ENCODE measurements around the gene ARMH4. TPM values are rescaled to one million over a fixed set of nuclear protein-coding genes. Genes with fewer than 3 reads are reported as not detected.

The ARMH4 gene
- total and polyA plus RNA-seq, 2 experiments from 2014 or later, result 48.6 to 64.6 TPM

GRCh38 chr14:58119381-58119780, 32.6 kb downstream of the ARMH4 start:
- Histone ChIP-seq H3K4me3 (no peak overlapping the region), H3K27me3 (no peaks in the 10 kb centered on the region), H3K4me1 (ENCODE audit: low read depth) (peaks cover 3% of the 10 kb centered on the region), H3K9me3 (ENCODE audit: low read depth) (no peaks in the 10 kb centered on the region), H3K36me3 (peaks cover 7% of the 10 kb centered on the region), H3K27ac (no peak overlapping the region)
- TF ChIP-seq CTCF (IDR thresholded peaks at IDR 0.05; ENCODE audit: low read depth, low read length), result no peak
- no peak for DNase-seq (ENCODE audit: low read depth in 1 of 2, low spot score in 1 of 2)

GRCh38 chr14:58118097-58118815, 33.8 kb downstream of the ARMH4 start:
- no peak for TF ChIP-seq CTCF (IDR thresholded peaks at IDR 0.05; ENCODE audit: low read depth, low read length)
- Histone ChIP-seq H3K27me3 (no peaks in the 10 kb centered on the region), H3K9me3 (ENCODE audit: low read depth) (no peaks in the 10 kb centered on the region), H3K36me3 (peaks cover 7% of the 10 kb centered on the region), H3K4me3 (no peak overlapping the region), H3K4me1 (ENCODE audit: low read depth) (peaks cover 3% of the 10 kb centered on the region), H3K27ac (no peak overlapping the region)
- no peak for DNase-seq (ENCODE audit: low read depth in 1 of 2, low spot score in 1 of 2)

- Histone ChIP-seq H3K27me3 (no peaks in the 10 kb centered on the region), H3K4me3 (no peak overlapping the region), H3K27ac (no peak overlapping the region), H3K36me3 (no peaks in the 10 kb centered on the region), H3K4me1 (ENCODE audit: low read depth) (no peaks in the 10 kb centered on the region), H3K9me3 (ENCODE audit: low read depth) (no peaks in the 10 kb centered on the region)
- no peak for TF ChIP-seq CTCF (IDR thresholded peaks at IDR 0.05; ENCODE audit: low read depth, low read length)
- DNase-seq (ENCODE audit: low read depth in 1 of 2, low spot score in 1 of 2), result no peak
These were observed 42.3 kb downstream of the ARMH4 start for GRCh38 chr14:58109744-58110143.

GRCh38 chr14:58108717-58109116, 43.3 kb downstream of the ARMH4 start:
- Histone ChIP-seq H3K4me3 (no peak overlapping the region), H3K36me3 (no peaks in the 10 kb centered on the region), H3K27me3 (no peaks in the 10 kb centered on the region), H3K27ac (no peak overlapping the region), H3K4me1 (ENCODE audit: low read depth) (no peaks in the 10 kb centered on the region), H3K9me3 (ENCODE audit: low read depth) (no peaks in the 10 kb centered on the region)
- no peak for TF ChIP-seq CTCF (IDR thresholded peaks at IDR 0.05; ENCODE audit: low read depth, low read length)
- DNase-seq (ENCODE audit: low read depth in 1 of 2, low spot score in 1 of 2), result no peak

GRCh38 chr14:58107947-58108552, 44.0 kb downstream of the ARMH4 start:
- no peak overlapping the region for H3K27ac ChIP-seq
- H3K27me3 ChIP-seq, result no peaks in the 10 kb centered on the region
- DNase-seq (ENCODE audit: low read depth in 1 of 2, low spot score in 1 of 2), result peak; percentile 60 to 83
- TF ChIP-seq CTCF (IDR thresholded peaks at IDR 0.05; ENCODE audit: low read depth, low read length), result peak; percentile 75
- no peaks in the 10 kb centered on the region for H3K36me3 ChIP-seq
- H3K9me3 ChIP-seq (ENCODE audit: low read depth), result no peaks in the 10 kb centered on the region
- H3K4me1 ChIP-seq (ENCODE audit: low read depth), result no peaks in the 10 kb centered on the region
- H3K4me3 ChIP-seq, result no peak overlapping the region
